Esophagus squamous epithelium (tissue), 4 donors: ENCODE data around the gene BRD9.

Experiments used
- CTCF ChIP-seq, 6 experiments: fragments of 450-650 bp in 4 of 6; fragments of 200-600 bp in 2 of 6; sonication (generic) in 2 of 6; IDR thresholded peaks; one replicate each; pipeline ENCODE4 v1.5.1; 2016 to 2019; ENCODE audit warnings: antibody characterized with exemption in 6 of 6, mild to moderate bottlenecking in 4 of 6, moderate library complexity in 4 of 6
- POLR2A ChIP-seq, 4 donors: fragments of 450-650 bp; IDR thresholded peaks; one replicate each; pipeline ENCODE4 v1.6.1; 2017; ENCODE audit warnings: antibody characterized with exemption in 4 of 4, mild to moderate bottlenecking in 4 of 4, moderate library complexity in 3 of 4

GRCh38 chr5:937151-937924 lies 44.7 kb upstream of the BRD9 start:
- no peak for TF ChIP-seq CTCF (IDR thresholded peaks at IDR 0.05)
- TF ChIP-seq POLR2A (IDR thresholded peaks at IDR 0.05): no peak
